AG10803 (cell line): ENCODE data around the gene FAM240A.

Experiments used
- DNase-seq: peaks from one replicate; pipeline ENCODE4 v3.0.0; 2010; ENCODE audit warnings: low read depth
- H3K4me3 ChIP-seq: 2 replicates; pipeline ENCODE4 v1.5.1; 2011; ENCODE audit warnings: mild to moderate bottlenecking, low read length, control low read depth
- CTCF ChIP-seq: conservative IDR thresholded peaks from 2 replicates; pipeline ENCODE4 v1.5.1; 2011; ENCODE audit warnings: mild to moderate bottlenecking, low read length, control low read depth, inconsistent platforms

Gene FAM240A

DNA sequence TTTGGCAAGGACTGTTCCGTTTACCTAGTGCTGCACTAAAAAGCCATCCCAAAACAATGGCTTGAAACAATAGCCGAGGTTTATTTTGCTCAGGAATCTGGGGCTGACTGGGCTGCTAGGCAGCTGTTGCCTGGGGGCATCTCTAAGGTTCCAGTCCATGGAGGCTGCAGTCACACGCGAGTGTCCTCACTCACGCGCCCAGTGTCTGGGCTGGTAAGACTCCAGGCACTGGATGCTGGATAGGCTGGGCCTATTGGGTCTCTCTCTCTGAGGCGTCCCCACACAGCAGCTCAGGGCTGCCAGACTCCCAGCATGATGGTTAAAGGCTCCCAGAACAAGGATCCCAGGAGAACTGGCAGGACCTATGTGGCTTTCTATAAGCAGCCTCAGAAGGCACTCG is 47.0 kb downstream of the FAM240A start:
- H3K4me3 ChIP-seq: no peak overlapping the region
- DNase-seq: no peak
- TF ChIP-seq CTCF: no peak

DNA sequence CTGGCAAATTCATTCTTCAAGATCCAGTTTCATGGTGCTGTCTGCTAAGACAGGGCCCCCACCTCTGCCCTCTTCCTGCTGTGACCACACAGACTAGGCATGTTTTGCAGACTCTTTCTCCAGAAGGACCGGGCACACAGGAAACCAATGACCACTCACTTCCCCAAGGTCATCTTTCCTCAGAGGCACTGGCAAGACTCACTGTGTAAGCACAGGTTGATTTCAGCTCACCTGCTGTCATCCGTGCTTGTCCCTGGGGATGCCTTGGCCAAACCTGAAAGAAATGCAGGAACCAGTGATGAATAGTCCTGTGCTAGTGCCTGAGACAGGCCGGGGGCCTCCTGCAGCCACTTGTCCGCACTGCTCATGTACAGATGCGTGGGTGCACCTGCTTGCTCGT is 47.7 kb downstream of the FAM240A start:
- TF ChIP-seq CTCF: no peak
- no peak overlapping the region for H3K4me3 ChIP-seq
- DNase-seq: no peak

DNA sequence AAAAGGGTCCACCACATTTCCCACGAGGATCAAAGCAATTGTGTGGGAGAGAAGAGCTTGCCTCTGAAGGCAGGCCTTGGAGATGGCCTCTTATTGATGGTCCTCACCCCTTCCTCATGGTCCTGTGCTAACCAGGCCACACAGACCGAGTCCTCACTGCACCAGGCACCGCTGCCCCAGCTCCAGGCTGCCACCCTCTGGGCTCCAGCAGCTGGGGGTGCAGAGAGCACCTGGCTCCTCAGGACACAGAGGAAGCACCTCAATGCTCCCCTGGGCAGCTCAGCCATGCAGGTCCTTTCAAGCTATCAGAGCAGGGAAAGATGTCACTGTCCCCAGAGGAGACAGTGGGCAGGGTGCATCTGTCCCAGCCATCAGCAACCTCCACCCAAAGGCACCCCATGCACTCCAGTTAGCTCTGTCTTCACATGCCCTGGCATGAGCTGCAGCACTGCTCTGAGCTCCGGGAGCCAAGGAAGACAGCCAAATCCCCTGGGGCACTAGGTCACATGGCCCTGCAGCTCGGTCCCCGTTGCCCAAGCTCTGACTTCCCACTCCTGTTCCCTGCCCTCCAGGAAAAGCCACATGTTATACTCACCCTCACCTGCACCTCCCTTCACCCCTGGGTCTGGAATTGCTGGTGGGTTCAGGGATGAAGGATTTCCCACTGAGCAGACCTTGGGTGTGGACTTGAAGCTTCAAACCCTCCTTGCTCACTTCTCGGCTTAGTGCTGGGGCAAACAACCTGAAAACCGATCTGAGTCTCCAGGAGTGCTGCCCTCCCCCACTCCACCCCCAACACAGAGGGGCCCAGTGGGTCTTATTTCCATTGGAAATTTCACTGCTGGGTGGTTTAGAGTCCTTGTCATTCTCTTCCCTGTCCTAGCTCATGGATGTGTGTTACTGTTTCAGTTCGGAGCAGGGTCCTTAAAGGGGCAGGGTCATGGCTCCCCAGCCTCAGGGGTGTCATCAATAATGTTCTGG is 48.5 kb downstream of the FAM240A start:
- TF ChIP-seq CTCF: no peak
- no peak for DNase-seq
- no peak overlapping the region for H3K4me3 ChIP-seq

DNA sequence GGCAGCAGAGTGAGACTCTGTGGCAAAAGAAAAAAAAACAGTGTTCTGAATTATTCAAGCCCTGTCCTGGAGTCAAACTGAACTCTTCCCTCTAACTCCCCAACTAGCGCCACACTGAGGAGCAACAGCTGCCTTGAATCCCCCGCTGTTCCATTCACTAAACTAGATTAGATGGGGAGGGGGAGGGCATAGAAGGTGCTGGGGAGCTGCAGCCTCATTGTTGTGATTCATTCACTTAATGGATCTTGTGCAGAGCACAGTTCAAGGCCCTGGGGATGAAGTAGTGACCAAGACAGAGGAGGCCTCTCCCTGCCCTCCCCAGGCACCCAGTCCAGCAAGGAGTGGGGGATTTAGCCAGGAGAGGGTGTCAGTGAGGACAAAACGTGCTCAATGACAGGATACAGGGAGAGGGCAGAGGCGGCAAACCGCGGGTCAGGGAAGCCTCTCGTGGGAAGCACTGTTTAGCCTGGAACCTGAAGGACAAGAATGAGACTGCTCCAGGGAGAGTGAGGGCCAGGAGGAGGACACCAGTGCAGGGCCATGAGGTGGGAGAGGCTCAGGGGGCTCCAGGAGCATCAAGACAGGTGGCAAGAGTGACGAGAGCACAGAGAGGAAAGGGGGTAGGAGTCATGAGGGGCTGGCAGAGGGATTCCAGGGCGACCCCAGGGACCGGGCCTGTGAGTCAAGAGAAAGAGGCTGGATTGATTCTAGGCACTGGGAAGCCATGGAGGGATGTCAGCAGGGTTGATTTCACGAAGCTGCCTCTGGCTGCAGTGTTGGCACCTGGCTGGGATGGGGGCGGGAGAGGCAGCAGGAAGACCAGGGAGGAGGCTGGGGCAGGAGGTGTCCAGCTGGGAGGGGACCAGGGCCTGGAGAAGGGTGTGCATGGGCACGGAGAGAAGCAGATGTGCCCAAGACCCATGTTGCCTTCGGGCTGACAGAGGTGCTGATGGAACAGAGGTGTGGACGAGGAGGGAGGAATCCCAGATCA is 49.7 kb downstream of the FAM240A start:
- no peak overlapping the region for H3K4me3 ChIP-seq
- TF ChIP-seq CTCF: no peak
- no peak for DNase-seq

DNA sequence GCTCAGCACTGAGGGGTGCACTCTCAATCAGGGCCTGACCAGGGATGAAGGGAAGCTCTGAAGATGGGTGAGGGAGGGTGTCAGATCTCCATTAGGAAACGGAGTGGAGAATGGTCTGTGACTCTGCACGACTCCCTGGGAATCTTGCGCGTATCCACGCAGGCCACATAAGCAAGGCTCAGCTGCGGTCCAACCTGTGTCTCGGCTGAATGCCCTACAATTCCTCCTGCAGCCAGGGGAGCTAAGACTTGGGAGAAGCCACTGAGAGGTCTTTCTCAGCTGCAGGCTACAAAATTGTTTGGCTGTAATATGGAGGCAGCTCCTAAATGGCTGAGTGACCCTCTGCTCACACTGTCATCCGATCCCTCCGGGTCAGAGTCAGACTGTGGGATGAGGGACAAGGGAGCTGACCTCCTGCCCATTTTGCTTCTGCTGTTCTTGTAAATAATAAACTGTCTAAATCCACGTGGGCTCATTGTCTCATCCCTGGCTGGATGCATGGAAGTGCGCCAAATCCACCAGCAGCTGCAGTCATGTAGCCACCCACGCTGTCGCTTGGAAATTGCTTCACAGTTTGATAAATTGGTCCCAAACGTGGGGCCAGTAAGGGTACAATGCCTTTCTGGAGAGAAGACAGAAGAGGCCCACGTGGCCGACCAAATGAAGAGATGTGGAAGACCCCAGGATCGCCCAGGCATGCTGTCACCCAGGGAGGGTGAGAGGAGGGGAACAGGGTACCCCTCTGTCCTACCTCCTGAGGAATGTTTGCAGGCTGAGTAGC is 50.6 kb downstream of the FAM240A start:
- peak; percentile 61 for DNase-seq

More for the DNA sequence above, 50.6 kb downstream of the FAM240A start:
- no peak overlapping the region for H3K4me3 ChIP-seq
- no peak for TF ChIP-seq CTCF
